Activated naive CD8-positive, alpha-beta T cell (primary cell): ENCODE results near the gene PDCD1.

Experiments
- H3K27ac Mint-ChIP-seq: one replicate; pipeline ENCODE4 v1.8.0; 2021; ENCODE audit warnings: mixed read lengths
- H3K27me3 Mint-ChIP-seq: one replicate; pipeline ENCODE4 v1.8.0; 2021; ENCODE audit warnings: mixed read lengths
- H3K36me3 Mint-ChIP-seq: one replicate; pipeline ENCODE4 v1.8.0; 2021; ENCODE audit warnings: mixed read lengths
- H3K4me1 Mint-ChIP-seq: one replicate; pipeline ENCODE4 v1.8.0; 2021; ENCODE audit warnings: low read depth, mixed read lengths
- H3K4me3 Mint-ChIP-seq: one replicate; pipeline ENCODE4 v1.8.0; 2021; ENCODE audit warnings: mild to moderate bottlenecking, mixed read lengths
- H3K9me3 Mint-ChIP-seq: one replicate; pipeline ENCODE4 v1.8.0; 2021; ENCODE audit warnings: low read depth, mixed read lengths

The PDCD1 gene

GRCh38 chr2:241866790-241867645 is 8.3 kb upstream of the PDCD1 start:
- H3K27me3 Mint-ChIP-seq, result peaks cover 11% of the 10 kb centered on the region
- no peaks in the 10 kb centered on the region for H3K9me3 Mint-ChIP-seq
- H3K27ac Mint-ChIP-seq, result no peak overlapping the region
- peaks cover 3% of the 10 kb centered on the region for H3K36me3 Mint-ChIP-seq
- H3K4me1 Mint-ChIP-seq, result peaks cover 59% of the 10 kb centered on the region
- no peak overlapping the region for H3K4me3 Mint-ChIP-seq

- H3K27me3 Mint-ChIP-seq, result peaks cover 11% of the 10 kb centered on the region
- peak overlapping the region; percentile 35 for H3K4me3 Mint-ChIP-seq
- peaks cover 65% of the 10 kb centered on the region for H3K4me1 Mint-ChIP-seq
- H3K27ac Mint-ChIP-seq, result peak overlapping the region; percentile 52
- no peaks in the 10 kb centered on the region for H3K9me3 Mint-ChIP-seq
- peaks cover 5% of the 10 kb centered on the region for H3K36me3 Mint-ChIP-seq
Observed at GRCh38 chr2:241865957-241866789, 7.5 kb upstream of the PDCD1 start.

- Mint-ChIP-seq H3K36me3 (peaks cover 5% of the 10 kb centered on the region), H3K4me3 (peak overlapping the region; percentile 35), H3K27ac (peak overlapping the region; percentile 55), H3K4me1 (peaks cover 65% of the 10 kb centered on the region), H3K27me3 (peaks cover 11% of the 10 kb centered on the region), H3K9me3 (no peaks in the 10 kb centered on the region)
Observed at GRCh38 chr2:241865416-241865956, 6.8 kb upstream of the PDCD1 start.

DNA sequence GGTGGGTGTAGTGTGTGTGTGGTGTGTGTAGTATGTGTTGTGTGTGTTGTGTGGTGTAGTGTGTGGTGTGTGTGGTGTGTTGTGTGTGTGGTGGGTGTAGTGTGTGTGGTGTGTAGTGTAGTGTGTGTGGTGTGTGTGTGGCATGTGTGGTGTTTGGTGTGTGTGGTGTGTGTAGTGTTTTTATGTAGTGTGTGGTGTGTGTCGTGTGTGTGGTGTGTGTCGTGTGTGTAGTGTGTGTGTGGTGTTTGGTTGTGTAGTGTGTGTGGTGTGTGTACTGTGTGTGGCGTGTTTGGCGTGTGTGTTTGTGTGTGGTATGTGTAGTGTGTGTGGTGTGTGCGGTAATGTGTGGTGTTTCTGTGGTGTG is 6.1 kb upstream of the PDCD1 start:
- Mint-ChIP-seq H3K27me3 (peaks cover 11% of the 10 kb centered on the region), H3K36me3 (peaks cover 5% of the 10 kb centered on the region), H3K27ac (peak overlapping the region; percentile 55)

DNA sequence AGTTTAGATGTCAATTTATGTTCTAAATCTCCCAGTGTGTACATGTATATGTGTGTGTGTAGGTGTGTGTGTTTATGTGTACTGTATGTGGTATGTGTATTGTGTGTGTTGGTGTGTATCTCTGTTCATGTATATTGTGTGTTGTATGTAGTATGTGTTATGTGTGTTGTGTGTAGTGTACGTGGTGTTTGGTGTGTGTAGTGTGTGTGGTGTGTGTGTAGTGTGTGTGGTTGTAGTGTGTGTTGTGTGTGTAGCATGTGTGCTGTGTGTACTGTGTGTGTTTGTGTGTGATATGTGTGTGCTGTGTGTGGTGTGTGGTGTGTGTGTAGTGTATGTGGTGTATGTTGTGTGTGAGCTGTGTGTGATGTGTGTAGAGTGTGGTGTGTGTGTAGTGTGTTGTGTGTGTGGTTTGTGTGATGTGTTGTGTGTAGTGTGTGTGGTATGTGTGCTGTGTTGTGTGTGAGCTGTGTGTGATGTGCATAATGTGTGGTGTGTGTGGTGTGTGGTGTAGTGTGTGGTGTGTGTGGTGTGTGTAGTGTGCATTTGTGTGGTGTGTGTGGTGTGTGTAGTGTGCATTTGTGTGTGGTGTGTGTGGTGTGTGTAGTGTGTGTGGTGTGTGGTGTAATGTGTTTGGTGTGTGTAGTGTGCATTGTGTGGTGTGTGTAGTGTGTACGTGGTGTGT is 5.6 kb upstream of the PDCD1 start:
- Mint-ChIP-seq H3K4me3 (peak overlapping the region; percentile 0), H3K4me1 (peaks cover 70% of the 10 kb centered on the region), H3K36me3 (peaks cover 5% of the 10 kb centered on the region)

More for the DNA sequence above, 6.1 kb upstream of the PDCD1 start:
- no peak overlapping the region for H3K4me3 Mint-ChIP-seq
- no peaks in the 10 kb centered on the region for H3K9me3 Mint-ChIP-seq
- peaks cover 65% of the 10 kb centered on the region for H3K4me1 Mint-ChIP-seq

GRCh38 chr2:241863536-241863954 is 4.9 kb upstream of the PDCD1 start:
- no peaks in the 10 kb centered on the region for H3K9me3 Mint-ChIP-seq
- H3K27ac Mint-ChIP-seq, result peak overlapping the region; percentile 82
- no peak overlapping the region for H3K4me3 Mint-ChIP-seq
- H3K36me3 Mint-ChIP-seq, result peaks cover 5% of the 10 kb centered on the region
- H3K4me1 Mint-ChIP-seq, result peaks cover 63% of the 10 kb centered on the region
- peaks cover 11% of the 10 kb centered on the region for H3K27me3 Mint-ChIP-seq

More for the DNA sequence above, 5.6 kb upstream of the PDCD1 start:
- H3K27me3 Mint-ChIP-seq, result peaks cover 11% of the 10 kb centered on the region
- H3K27ac Mint-ChIP-seq, result peak overlapping the region; percentile 28
- no peaks in the 10 kb centered on the region for H3K9me3 Mint-ChIP-seq

DNA sequence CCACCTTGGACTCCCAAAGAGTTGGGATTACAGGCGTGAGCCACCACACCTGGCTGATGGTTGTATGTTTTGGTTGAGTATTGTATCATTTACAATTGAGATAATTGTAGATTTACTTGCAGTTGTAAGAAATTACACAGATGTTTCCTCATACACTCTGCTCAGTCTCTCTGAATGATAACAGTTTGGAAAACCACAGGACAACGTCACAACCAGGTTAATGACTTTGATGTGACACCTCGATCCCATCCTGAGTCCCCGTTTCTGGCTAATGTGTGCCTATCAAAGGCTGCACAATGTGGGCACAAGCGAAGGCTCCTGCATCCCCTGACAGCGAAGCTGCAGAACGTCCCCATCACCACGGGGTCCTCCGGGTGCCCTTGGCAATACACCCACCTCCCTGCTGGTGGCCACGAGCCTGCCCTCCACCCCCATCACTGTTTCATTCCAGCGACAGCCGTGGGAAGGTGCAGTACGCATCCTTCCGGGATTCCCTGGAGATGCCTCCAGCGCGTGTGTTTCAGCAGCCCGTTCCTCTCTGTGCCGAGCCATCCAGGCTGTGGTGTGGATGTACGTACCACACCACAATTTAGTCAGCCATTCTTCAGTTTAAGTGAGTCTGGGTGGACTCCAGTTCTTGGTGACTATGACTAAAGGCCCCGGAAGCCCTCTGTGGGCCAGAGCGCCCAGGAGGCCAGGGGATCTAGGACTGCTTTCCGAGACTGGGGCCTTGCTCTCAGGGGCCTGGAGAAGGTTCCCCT is 4.3 kb upstream of the PDCD1 start:
- H3K27ac Mint-ChIP-seq, result peak overlapping the region; percentile 82
- H3K4me1 Mint-ChIP-seq, result peaks cover 60% of the 10 kb centered on the region
- no peaks in the 10 kb centered on the region for H3K9me3 Mint-ChIP-seq

DNA sequence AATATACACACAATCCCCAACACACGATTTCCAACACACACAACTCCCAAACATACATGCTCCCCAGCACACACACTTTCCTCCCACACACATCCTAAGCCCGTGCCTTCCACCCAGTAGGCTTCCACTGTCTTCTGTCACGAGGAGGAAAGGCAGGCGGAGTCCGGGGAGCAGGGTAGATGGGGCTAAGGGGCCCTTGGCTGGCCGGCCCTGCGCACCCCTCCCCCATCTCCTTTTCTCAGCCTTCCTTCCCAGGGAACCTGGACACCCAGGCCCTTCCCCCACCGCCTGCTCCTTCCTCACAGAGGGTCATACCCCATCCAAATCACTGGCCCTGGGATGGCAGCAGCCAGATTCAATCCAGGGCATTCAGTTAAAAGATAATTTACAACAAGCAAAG is 3.4 kb upstream of the PDCD1 start:
- peak overlapping the region; percentile 34 for H3K27ac Mint-ChIP-seq
- peaks cover 11% of the 10 kb centered on the region for H3K27me3 Mint-ChIP-seq
- peaks cover 5% of the 10 kb centered on the region for H3K36me3 Mint-ChIP-seq
- no peaks in the 10 kb centered on the region for H3K9me3 Mint-ChIP-seq
- H3K4me1 Mint-ChIP-seq, result peaks cover 54% of the 10 kb centered on the region
- peak overlapping the region; percentile 35 for H3K4me3 Mint-ChIP-seq

More for the DNA sequence above, 4.3 kb upstream of the PDCD1 start:
- peaks cover 5% of the 10 kb centered on the region for H3K36me3 Mint-ChIP-seq
- H3K27me3 Mint-ChIP-seq, result peaks cover 11% of the 10 kb centered on the region
- peak overlapping the region; percentile 40 for H3K4me3 Mint-ChIP-seq

GRCh38 chr2:241861264-241861663 is 2.6 kb upstream of the PDCD1 start:
- Mint-ChIP-seq H3K9me3 (no peaks in the 10 kb centered on the region), H3K4me1 (peaks cover 54% of the 10 kb centered on the region), H3K4me3 (peak overlapping the region; percentile 46), H3K36me3 (peaks cover 5% of the 10 kb centered on the region), H3K27ac (peak overlapping the region; percentile 91), H3K27me3 (peaks cover 11% of the 10 kb centered on the region)

GRCh38 chr2:241860184-241861078 is 1.7 kb upstream of the PDCD1 start:
- Mint-ChIP-seq H3K27me3 (peaks cover 6% of the 10 kb centered on the region), H3K9me3 (no peaks in the 10 kb centered on the region), H3K4me1 (peaks cover 49% of the 10 kb centered on the region), H3K36me3 (peaks cover 3% of the 10 kb centered on the region), H3K27ac (peak overlapping the region; percentile 28), H3K4me3 (no peak overlapping the region)

DNA sequence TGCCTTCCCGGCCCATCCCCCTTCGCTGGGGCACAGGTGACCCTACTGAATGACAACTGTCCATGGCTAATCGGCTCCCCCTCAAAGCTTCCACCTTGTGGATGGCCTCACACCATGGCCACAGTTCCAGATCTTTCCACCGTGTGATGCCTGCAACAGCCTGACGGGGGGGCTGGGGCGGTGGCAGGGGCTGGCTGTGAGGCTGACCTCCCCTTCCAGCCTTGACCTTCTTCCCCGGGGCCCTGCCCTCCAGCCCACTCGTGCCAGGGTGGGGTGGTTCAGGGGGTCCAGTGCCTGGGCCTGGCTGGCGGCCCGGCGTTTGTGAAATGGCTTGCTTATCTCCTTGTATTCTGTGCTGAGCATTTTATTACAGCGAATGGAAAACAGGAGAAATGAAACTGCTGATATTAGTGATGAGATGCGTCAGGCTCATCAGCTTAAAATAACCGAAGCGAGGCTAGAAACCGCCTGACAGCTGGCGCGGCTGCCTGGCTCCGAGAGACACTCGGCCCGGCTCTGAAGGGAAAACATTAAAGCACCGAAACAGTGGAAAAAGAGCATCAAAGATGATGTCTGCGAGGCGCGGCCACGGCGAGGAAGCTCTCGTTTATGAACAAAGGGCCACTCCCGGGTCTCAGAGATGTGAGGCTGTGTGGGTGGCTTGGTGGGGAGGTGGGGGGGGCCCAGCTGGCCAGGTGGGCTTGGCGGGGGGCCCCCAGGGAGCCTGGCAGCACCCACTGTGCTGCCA is 916 bp upstream of the PDCD1 start:
- Mint-ChIP-seq H3K36me3 (peaks cover 2% of the 10 kb centered on the region), H3K4me3 (peak overlapping the region; percentile 82), H3K27me3 (peaks cover 4% of the 10 kb centered on the region), H3K9me3 (no peaks in the 10 kb centered on the region), H3K4me1 (peaks cover 41% of the 10 kb centered on the region), H3K27ac (peak overlapping the region; percentile 93)

DNA sequence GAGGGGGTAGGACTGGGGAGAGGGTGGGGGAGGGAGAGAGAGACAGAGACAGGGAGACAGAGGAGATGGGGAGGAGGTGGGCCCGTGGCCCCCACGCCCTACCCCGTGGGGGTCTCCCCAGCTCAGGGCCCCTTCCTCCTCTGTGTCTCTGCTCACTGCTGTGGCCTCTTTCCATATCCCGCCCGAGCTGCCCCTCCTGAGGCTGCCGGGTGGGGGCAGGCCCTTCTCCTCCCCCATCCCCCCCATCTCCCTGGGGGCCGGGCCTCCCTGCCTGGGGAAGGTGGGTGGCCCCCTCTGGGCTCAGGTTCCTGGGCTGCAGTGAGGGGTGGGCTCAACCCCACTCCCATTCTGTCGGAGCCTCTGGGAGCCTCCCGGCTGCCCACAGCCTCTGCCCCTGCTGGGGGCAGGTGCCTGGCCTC is 332 bp upstream of the PDCD1 start:
- Mint-ChIP-seq H3K36me3 (peaks cover 2% of the 10 kb centered on the region), H3K4me3 (peak overlapping the region; percentile 82), H3K27ac (no peak overlapping the region), H3K4me1 (peaks cover 35% of the 10 kb centered on the region), H3K9me3 (no peaks in the 10 kb centered on the region), H3K27me3 (peaks cover under 1% of the 10 kb centered on the region)
